Suprapubic skin (tissue), 4 donors: ENCODE results near the gene MT1A. TPM values are rescaled to one million over a fixed set of nuclear protein-coding genes. Genes with fewer than 3 reads are reported as not detected.

Experiments used
- DNase-seq, 2 donors: peaks; one replicate each; pipeline ENCODE4 v3.0.0-alpha.2; 2019; ENCODE audit warnings: low spot score in 2 of 2
- H3K27ac ChIP-seq: fragments of 200-600 bp; sonication (generic); one replicate; pipeline ENCODE4 v1.5.1; 2019
- H3K27me3 ChIP-seq: fragments of 200-600 bp; sonication (generic); one replicate; pipeline ENCODE4 v1.5.1; 2019
- H3K36me3 ChIP-seq: fragments of 200-600 bp; sonication (generic); one replicate; pipeline ENCODE4 v1.5.1; 2019
- H3K4me1 ChIP-seq: fragments of 200-600 bp; sonication (generic); one replicate; pipeline ENCODE4 v1.5.1; 2019
- H3K4me3 ChIP-seq: fragments of 200-600 bp; sonication (generic); one replicate; pipeline ENCODE4 v1.5.1; 2019; ENCODE audit warnings: mild to moderate bottlenecking
- H3K9me3 ChIP-seq: fragments of 200-600 bp; sonication (generic); one replicate; pipeline ENCODE4 v1.5.1; 2019
- EP300 ChIP-seq: sonication (generic); formaldehyde crosslinking; IDR thresholded peaks from one replicate; pipeline ENCODE4 v1.6.1; 2017; ENCODE audit warnings: antibody characterized with exemption
- POLR2A ChIP-seq, 2 donors: fragments of 450-650 bp; IDR thresholded peaks; one replicate each; pipeline ENCODE4 v1.6.1; 2017; ENCODE audit warnings: antibody characterized with exemption in 2 of 2, mild to moderate bottlenecking in 2 of 2, moderate library complexity in 2 of 2
- POLR2AphosphoS5 ChIP-seq, 3 donors: sonication (generic); formaldehyde crosslinking; IDR thresholded peaks; one replicate each; pipeline ENCODE4 v1.6.1; 2017; ENCODE audit warnings: antibody characterized with exemption in 3 of 3
- WGBS: methylation state at CpG from one replicate; pipeline ENCODE4 v1.1.5; 2018; 5-methylcytosine and 5-hydroxymethylcytosine counted together
- total RNA-seq, 4 donors: library from RNA; depleted of rRNA; stranded (reverse); fragments of >200 nt; gene quantifications; one replicate each; pipeline ENCODE4 v1.1.0, GENCODE V29; 2016
- TF ChIP-seq, protein P1 (sequence below), 2 donors: fragments of 200-600 bp in 1 of 2; fragments of 450-650 bp in 1 of 2; sonication (generic) in 1 of 2; IDR thresholded peaks; one replicate each; pipeline ENCODE4 v1.5.1; 2016 to 2019; ENCODE audit warnings: antibody characterized with exemption in 2 of 2, mild to moderate bottlenecking in 1 of 2, moderate library complexity in 1 of 2

The MT1A gene
- total RNA-seq, 4 donors from 2014 or later: 5.2 to 93.7 (median 29.4) TPM

DNA sequence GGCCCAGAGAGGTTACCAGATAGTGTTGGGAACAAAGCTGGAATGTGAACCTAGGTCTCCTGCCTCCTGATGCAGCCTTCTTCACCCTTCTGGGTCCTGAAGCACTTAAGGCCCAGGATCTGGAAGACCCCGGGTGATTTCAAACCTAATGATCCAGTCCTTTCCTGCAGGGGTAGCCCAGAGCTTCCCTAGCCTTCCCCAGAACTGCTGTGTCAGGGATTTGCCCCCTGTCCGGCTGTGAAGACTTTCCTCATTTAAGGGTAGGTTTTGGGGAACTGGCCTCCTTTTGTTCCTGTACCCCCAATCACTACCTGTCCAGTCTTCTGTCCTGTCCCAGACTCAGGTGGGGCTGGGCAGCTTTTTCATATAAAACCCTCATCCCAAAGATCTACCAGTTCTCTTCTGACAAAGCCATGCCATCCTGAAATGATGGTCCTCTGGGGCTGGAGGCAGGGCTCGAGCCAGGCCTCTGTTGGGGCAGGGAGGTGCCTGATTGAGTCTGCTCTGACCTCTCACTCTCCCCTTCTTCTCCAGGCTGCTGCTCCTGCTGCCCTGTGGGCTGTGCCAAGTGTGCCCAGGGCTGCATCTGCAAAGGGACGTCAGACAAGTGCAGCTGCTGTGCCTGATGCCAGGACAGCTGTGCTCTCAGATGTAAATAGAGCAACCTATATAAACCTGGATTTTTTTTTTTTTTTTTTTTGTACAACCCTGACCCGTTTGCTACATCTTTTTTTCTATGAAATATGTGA, 45.1 kb downstream of the MT1A start:
- no peaks in the 10 kb centered on the region for H3K36me3 ChIP-seq

DNA sequence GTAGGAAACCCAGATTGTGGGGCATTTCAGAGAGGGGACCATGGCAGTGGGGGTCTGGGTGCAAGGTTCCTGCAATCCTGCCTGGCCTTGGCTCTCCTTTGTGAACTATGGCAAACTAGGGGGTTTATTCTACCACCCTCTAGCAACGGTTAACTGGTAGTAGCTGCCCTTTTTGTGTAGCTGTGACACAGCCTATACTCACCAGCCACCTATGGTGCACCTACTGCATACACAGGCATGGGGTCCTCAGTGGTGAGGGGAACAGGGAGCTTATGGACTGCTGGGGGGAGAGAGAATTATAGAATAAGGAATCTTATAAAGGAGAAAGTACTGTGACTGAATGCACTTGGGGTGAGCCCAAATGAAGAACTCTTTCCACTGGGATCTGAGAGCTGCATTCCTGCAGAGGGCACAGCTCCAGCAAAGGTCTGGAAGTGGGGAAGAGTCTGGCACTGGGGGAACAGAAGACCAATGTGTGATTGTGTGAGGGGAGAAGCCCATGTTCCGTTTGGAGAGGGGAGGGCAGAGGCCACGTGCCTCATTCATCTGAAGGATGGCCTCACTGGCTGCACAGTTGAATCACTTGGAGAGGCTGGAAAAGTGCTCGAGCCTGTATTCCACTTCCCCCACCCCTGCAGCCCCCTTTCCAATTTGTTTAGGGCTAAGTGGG, 45.9 kb downstream of the MT1A start:
- Histone ChIP-seq H3K4me3 (peak overlapping the region; percentile 69), H3K36me3 (no peaks in the 10 kb centered on the region), H3K9me3 (no peaks in the 10 kb centered on the region), H3K27me3 (no peaks in the 10 kb centered on the region), H3K4me1 (peaks cover 44% of the 10 kb centered on the region), H3K27ac (peak overlapping the region; percentile 92)
- WGBS: 44% methylated on average over 4 of the region's 4 CpGs
- DNase-seq: no peak
- TF ChIP-seq, protein P1, sequence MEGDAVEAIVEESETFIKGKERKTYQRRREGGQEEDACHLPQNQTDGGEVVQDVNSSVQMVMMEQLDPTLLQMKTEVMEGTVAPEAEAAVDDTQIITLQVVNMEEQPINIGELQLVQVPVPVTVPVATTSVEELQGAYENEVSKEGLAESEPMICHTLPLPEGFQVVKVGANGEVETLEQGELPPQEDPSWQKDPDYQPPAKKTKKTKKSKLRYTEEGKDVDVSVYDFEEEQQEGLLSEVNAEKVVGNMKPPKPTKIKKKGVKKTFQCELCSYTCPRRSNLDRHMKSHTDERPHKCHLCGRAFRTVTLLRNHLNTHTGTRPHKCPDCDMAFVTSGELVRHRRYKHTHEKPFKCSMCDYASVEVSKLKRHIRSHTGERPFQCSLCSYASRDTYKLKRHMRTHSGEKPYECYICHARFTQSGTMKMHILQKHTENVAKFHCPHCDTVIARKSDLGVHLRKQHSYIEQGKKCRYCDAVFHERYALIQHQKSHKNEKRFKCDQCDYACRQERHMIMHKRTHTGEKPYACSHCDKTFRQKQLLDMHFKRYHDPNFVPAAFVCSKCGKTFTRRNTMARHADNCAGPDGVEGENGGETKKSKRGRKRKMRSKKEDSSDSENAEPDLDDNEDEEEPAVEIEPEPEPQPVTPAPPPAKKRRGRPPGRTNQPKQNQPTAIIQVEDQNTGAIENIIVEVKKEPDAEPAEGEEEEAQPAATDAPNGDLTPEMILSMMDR (IDR thresholded peaks at IDR 0.05): no peak
- peak in 1 of 2 donors; percentile 4 for TF ChIP-seq POLR2A (IDR thresholded peaks at IDR 0.05)
- TF ChIP-seq EP300: no peak
- TF ChIP-seq POLR2AphosphoS5 (IDR thresholded peaks at IDR 0.05): peak in 1 of 3 donors; percentile 8

More for the DNA sequence above, 45.1 kb downstream of the MT1A start:
- peaks cover 47% of the 10 kb centered on the region for H3K4me1 ChIP-seq
- H3K9me3 ChIP-seq: no peaks in the 10 kb centered on the region
- peak overlapping the region; percentile 69 for H3K4me3 ChIP-seq
- no peak for DNase-seq
- WGBS: 53% methylated on average over 5 of the region's 5 CpGs
- no peaks in the 10 kb centered on the region for H3K27me3 ChIP-seq
- H3K27ac ChIP-seq: peak overlapping the region; percentile 92
- TF ChIP-seq POLR2A (IDR thresholded peaks at IDR 0.05): no peak
- TF ChIP-seq, protein P1 (IDR thresholded peaks at IDR 0.05): no peak
- no peak for TF ChIP-seq EP300
- no peak for TF ChIP-seq POLR2AphosphoS5 (IDR thresholded peaks at IDR 0.05)

DNA sequence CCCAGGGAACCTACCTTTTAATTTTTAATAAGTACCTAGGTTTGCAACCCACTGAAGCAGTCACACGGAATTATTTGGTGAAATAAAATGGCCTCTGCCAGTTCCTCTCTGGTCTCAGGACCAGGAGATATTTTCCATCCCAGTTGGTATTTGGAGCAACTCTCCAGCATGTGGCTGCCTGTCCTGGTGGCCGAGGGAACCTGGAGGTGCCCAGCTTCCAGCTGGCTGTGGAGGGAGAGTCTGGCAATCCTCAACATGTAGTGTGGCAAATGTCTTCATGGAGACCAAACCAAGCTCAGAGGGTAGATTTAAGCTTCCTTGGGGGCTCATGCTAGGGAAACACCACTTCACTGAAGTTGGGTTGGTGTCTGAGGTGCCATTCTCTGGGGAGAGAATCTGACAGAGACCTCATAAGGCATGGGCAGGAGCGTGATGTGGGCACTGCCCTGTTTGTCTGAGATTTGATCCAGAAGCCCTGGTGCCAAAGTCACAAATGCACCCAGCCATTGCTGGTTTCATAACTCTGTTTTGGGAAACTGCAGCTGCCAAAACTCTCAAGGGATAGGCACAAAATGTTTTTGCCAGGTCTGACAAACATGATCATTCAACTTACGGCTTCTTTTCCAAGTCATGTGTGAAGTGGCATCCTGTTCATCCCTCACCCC, 46.6 kb downstream of the MT1A start:
- H3K27ac ChIP-seq: peak overlapping the region; percentile 92

DNA sequence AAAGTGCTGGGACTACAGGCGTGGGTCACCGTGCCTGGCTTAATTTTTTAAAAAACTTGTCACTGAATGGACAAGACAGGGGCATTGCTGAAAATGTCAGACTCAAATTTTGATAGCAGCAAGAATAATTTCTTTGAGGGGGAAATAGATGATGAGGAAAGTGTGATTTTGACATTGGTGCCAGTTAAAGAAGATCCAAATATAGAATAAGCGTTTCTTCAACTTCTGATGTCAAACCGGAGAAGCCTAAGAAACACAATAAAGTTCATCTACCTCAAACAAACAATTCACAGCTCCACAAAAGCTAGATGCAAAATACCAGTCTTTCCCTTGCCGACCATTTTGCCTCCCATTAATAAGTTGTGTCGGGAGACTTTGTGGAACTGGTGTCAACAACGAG, 48.3 kb downstream of the MT1A start:
- no peak for TF ChIP-seq EP300
- TF ChIP-seq POLR2AphosphoS5 (IDR thresholded peaks at IDR 0.05): no peak
- TF ChIP-seq, protein P1 (IDR thresholded peaks at IDR 0.05): no peak
- TF ChIP-seq POLR2A (IDR thresholded peaks at IDR 0.05): no peak
- WGBS: 96% methylated on average over 7 of the region's 7 CpGs
- peaks cover 45% of the 10 kb centered on the region for H3K4me1 ChIP-seq
- H3K9me3 ChIP-seq: no peaks in the 10 kb centered on the region
- H3K27me3 ChIP-seq: no peaks in the 10 kb centered on the region
- H3K36me3 ChIP-seq: no peaks in the 10 kb centered on the region
- H3K4me3 ChIP-seq: no peak overlapping the region
- H3K27ac ChIP-seq: no peak overlapping the region
- DNase-seq: no peak

More for the DNA sequence above, 46.6 kb downstream of the MT1A start:
- TF ChIP-seq POLR2AphosphoS5 (IDR thresholded peaks at IDR 0.05): peak in 1 of 3 donors; percentile 34
- no peak for TF ChIP-seq EP300
- peak; percentile 1 to 28 for TF ChIP-seq POLR2A (IDR thresholded peaks at IDR 0.05)
- TF ChIP-seq, protein P1 (IDR thresholded peaks at IDR 0.05): no peak
- WGBS: 37% methylated on average over 4 of the region's 4 CpGs
- H3K4me1 ChIP-seq: peaks cover 49% of the 10 kb centered on the region
- no peaks in the 10 kb centered on the region for H3K9me3 ChIP-seq
- H3K36me3 ChIP-seq: no peaks in the 10 kb centered on the region
- no peak for DNase-seq
- peak overlapping the region; percentile 69 for H3K4me3 ChIP-seq
- no peaks in the 10 kb centered on the region for H3K27me3 ChIP-seq

DNA sequence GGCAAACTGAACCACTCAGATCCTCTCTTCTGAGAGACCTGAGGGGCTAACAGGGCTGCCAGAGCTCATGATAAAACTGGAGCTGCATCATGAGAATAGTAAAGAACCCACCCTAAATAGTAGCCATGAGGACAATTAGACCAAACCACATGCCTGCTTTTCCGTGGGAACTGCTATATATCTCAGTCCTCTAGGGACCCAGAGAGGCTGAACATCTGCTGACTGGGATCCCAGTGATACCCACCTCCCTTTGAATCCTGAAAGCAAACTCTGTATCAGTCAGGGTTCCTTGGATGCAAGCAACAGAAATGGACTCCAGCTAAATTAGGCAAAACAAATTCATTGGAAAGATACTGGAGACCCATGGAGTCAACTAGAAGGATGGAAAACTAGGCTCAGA, 50.3 kb downstream of the MT1A start:
- Histone ChIP-seq H3K27me3 (no peaks in the 10 kb centered on the region), H3K4me3 (no peak overlapping the region), H3K4me1 (peaks cover 40% of the 10 kb centered on the region), H3K27ac (no peak overlapping the region), H3K36me3 (no peaks in the 10 kb centered on the region), H3K9me3 (no peaks in the 10 kb centered on the region)
- WGBS: 56% methylated on average over 1 of the region's 1 CpG
- DNase-seq: peak in 1 of 2 donors; percentile 22
- no peak for TF ChIP-seq EP300
- TF ChIP-seq, protein P1 (IDR thresholded peaks at IDR 0.05): no peak
- TF ChIP-seq POLR2A (IDR thresholded peaks at IDR 0.05): no peak
- no peak for TF ChIP-seq POLR2AphosphoS5 (IDR thresholded peaks at IDR 0.05)
